Heart left ventricle (tissue), 13 donors: Measurements from ENCODE around the gene CALR3.

Source experiments
- POLR2A ChIP-seq, 2 donors: fragments of 450-650 bp; IDR thresholded peaks; one replicate each; pipeline ENCODE4 v1.6.1; 2017; ENCODE audit warnings: antibody characterized with exemption in 2 of 2, mild to moderate bottlenecking in 2 of 2, moderate library complexity in 2 of 2
- TF ChIP-seq, protein P1 (sequence below), 12 donors: fragments of 200-600 bp; sonication (generic) in 4 of 12; IDR thresholded peaks; one replicate each; pipeline versions ENCODE4 v1.5.0 to v1.8.0; 2018 to 2022; ENCODE audit warnings: antibody characterized with exemption in 12 of 12, mild to moderate bottlenecking in 5 of 12
- donor health status: ischemic (EF 13 %, LVEDD 7.1; RV severe dilation, severe dysfunction).
- donor health status: DM: no; HTN: yes; CAD: no.
- donor health status: DM: no; HTN: no; CAD: no.
- donor health status: ischemic (EF 25% LVEDD 6.9; RV normal size, moderate dysfunction).
- donor health status: ischemic (EF 25% LVEDD 5.7; RV mildly dilated, moderate dysfunction).
- donor health status: ischemic (EF 35%, LVEDD 5.7; RV mildly dilated, moderate dysfunction).
- donor health status: nonischemic (EF 11% LVEDD 7.7; RV severe dilation, severe dysfunction).
- donor health status: DM: yes; HTN: yes; CAD: no.
- donor health status: PGD.
- donor health status: ischemic (EF 29% LVEDD 5.4; RV normal size, mild dysfunction).
- donor health status: nonischemic (EF 23%, LVEDD 6.1; RV moderate dilation, normal function).

DNA sequence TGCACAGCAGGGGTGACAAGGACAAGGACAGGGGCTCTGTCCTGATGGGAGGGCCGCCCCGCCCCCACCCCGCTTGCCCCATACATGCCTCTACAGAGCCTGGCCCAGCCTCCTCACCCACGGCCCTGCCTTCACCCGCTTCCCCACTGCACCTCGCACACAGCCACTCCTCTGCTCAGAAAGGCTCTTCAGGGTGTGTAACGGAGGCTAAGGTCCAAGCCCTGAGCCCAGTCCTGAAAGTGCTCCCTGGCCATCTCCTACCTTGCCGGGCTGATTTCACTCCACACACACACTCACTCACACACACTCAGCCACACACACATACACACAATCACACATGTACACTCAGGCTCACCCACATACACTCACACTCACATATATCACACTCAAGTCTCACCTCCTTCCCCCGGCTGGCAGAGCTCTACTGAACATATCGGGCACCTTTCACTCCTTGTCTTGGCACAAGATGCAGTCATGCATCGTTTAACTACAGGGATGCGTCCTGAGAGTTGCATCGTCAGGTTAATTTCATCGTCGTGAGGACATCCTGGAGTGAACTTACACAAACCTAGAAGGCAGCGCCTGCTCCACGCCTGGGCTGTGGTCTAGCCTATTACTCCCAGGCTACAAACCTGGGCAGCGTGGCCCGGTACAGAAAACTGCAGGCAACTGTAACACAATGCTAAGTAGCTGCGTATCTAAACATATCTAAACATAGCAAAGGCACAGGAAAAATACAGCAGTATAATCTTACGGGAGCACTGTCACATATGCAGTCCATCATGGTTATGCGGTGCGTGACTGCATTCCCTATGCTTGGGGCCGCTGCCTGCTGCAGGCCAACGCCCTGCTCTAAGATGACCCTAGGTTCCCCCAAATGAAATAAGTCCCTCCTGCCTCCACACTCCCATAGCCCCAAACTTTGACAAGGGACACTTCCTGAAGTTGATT, 37.3 kb downstream of the CALR3 start:
- TF ChIP-seq, protein P1, sequence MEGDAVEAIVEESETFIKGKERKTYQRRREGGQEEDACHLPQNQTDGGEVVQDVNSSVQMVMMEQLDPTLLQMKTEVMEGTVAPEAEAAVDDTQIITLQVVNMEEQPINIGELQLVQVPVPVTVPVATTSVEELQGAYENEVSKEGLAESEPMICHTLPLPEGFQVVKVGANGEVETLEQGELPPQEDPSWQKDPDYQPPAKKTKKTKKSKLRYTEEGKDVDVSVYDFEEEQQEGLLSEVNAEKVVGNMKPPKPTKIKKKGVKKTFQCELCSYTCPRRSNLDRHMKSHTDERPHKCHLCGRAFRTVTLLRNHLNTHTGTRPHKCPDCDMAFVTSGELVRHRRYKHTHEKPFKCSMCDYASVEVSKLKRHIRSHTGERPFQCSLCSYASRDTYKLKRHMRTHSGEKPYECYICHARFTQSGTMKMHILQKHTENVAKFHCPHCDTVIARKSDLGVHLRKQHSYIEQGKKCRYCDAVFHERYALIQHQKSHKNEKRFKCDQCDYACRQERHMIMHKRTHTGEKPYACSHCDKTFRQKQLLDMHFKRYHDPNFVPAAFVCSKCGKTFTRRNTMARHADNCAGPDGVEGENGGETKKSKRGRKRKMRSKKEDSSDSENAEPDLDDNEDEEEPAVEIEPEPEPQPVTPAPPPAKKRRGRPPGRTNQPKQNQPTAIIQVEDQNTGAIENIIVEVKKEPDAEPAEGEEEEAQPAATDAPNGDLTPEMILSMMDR (IDR thresholded peaks at IDR 0.05) = no peak
- TF ChIP-seq POLR2A (IDR thresholded peaks at IDR 0.05) = no peak
